ENCODE measurements around the gene DUSP6.

The DUSP6 gene

DNA sequence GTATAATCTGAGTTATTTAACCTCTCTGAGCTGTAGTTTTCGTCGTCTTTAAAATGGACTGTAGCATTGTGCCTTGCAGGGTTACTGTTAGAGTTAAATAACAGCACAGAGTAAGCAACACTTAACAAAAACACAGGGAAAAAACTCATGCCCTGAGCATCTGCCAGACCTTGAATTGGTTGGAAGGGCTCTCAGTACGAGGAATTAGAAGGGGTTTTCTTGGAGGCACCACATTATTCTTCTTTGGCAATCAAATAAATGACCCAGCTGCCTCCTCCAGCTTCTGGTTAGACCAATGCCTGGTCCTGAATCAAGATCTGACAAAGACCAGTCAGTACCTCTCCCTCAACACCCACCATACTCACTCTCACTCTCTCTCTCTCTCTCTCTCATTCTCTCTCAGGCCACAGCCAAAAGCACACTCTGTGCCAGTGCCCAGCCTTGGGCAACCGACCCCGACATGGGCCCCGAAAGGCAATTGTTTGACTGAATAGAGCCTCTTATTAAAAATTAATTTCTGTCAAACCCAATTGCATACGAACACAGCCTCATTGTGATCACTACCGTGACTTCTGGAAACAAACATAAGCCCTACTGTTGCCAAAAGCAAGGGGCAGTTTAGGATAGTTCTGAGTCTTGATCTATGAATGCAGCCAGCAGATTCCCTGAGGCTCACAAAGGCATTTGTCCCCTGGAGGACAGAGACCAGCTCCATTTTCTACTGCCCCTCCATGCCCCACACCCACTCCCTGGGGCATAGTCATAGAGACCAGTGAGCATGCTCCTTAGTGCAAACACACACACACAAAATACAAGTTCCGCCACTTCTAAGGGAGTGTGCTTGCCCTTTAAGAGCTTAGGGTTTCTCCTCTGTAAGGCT is 23.9 kb downstream of the DUSP6 start:
- no peak for DNase-seq (ENCODE audit: low read depth in 2 of 2)

DNA sequence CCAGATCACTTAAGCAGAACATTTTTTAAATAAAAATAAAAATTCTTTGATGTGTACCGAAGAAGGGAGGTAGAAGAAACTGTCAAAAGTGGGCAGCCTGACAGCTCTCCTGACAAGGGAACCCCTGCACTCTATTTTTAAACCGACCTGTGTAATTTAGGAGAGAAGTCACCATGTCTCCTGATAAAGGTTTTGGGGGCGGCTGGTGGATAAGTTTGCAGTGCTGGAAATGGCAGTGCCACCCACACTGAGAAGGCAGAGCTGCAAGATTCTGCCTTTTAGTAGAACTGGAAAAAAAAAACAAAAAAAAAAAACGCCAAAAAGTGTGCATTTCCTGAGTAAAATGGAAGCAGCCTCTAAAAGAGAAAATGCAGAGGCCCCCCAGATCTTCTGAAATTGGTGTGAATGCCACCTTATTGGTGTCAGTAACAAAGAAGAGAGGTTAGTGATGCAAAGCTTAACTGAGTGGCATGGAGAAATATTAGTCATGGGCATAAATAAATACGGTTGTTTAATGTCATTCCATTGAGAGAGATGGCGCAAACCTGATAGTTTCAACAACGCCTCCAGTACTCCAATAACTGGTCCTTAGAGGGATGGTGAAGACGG is 24.7 kb downstream of the DUSP6 start:
- no peak for DNase-seq (ENCODE audit: low read depth in 2 of 2)

- no peak for DNase-seq (ENCODE audit: low read depth in 2 of 2)
Observed at GRCh38 chr12:89326239-89327040, 25.9 kb downstream of the DUSP6 start.

DNA sequence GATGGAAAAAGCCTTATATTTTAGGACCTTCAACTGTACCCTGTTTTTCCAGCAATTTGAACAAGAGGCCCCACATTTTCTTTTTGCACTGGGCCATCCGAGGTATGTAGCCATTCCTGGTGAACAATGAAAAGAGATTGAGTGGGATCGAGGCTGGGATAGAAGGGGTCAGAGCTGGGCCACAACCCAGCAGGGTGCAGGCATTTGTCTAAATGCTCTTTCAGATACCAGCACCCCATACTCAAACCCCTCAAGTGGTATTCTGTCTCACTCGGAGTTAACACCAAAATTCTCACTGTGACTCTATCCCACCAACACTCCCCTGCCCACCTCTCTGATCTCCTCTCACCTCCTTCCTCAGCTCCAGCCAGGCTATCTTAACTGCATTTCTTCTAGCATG is 26.8 kb downstream of the DUSP6 start:
- no peak for DNase-seq (ENCODE audit: low read depth in 2 of 2)

DNA sequence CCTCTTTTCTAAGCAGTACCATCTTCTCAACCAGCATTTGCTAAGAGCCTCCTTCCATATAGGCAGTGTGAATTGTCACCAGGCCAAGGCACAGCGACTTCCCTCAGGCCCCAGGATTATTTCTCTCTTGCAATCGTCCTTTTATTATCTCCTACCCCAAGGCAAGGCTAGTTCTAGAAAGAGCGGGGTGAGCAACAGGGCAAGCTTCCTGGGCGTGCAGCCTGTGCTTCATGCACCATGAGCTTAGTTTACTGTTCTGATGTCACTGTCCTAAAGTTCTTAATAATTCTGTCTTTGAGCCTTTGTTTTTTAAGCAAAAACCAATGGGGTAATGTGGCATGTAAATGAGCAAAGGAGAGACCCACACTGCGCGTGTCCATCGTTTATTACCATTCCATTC is 27.9 kb downstream of the DUSP6 start:
- no peak for DNase-seq (ENCODE audit: low read depth in 2 of 2)

GRCh38 chr12:89323568-89324218 is 28.6 kb downstream of the DUSP6 start:
- DNase-seq (ENCODE audit: low read depth in 2 of 2) = no peak

DNA sequence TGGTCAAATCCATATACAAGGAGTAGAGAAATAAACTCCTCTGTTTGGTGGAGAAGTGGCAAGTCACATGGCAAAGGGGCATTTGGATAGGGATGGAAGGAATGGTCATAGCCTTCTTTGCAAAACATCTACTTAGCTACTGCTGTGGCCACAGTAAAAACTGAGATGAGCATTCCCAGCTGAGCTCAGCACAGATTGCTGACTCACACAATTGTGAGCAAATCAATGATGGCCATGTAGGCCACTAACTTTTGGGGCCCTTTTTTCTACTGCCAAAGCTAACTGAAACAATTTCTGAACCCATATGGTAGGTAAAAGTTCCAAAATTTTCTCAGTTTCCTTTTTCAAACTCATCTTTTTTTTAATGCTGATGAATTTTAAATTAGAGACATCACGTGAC is 31.6 kb downstream of the DUSP6 start:
- DNase-seq (ENCODE audit: low read depth in 2 of 2) = no peak

DNA sequence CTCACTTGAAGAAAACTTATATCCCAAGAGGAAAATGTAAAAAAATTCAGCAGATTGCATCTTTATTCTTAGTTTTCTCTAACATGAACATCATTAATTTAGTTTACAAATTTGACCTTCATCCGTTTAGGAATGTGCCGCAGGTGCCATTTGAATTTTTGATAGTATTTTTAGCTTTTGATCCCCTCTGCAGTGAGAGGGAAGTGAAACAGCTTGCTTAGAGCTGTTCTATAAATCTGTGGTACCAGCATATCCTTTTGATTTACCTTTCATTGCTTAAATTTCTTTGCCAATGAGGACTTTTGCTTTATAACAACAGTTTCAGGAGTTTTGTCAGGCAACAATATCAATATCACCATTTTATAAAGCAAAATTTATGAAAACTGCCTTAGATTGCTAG is 32.7 kb downstream of the DUSP6 start:
- DNase-seq (ENCODE audit: low read depth in 2 of 2) = no peak

- no peak for DNase-seq (ENCODE audit: low read depth in 2 of 2)
Observed at GRCh38 chr12:89319122-89319521, 33.2 kb downstream of the DUSP6 start.

- no peak for DNase-seq (ENCODE audit: low read depth in 2 of 2)
Observed at GRCh38 chr12:89316705-89317139, 35.6 kb downstream of the DUSP6 start.

- DNase-seq (ENCODE audit: low read depth in 2 of 2) = no peak
Observed at GRCh38 chr12:89314060-89314761, 38.1 kb downstream of the DUSP6 start.

GRCh38 chr12:89311703-89312293 is 40.5 kb downstream of the DUSP6 start:
- no peak for DNase-seq (ENCODE audit: low read depth in 2 of 2)

DNA sequence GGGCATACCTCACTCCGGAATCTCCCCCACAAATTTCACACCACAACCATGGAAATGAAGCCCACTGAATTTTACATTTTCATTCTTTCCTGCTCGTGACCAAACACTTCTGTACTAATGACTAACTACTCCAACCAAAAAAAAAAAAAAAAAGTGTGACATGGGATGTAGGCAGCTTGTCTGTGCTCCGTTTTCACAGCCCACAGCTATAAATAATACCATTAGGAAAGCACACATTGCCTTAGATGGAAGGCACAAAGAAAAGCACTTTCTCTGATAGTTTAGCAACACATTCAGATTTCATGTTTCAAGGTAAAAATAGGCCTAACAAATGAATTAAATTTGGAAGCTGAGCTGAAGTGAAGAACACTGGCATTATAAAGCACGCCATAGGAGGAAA is 42.5 kb downstream of the DUSP6 start:
- DNase-seq (ENCODE audit: low read depth in 2 of 2) = no peak

GRCh38 chr12:89309440-89309802 is 42.9 kb downstream of the DUSP6 start:
- no peak for DNase-seq (ENCODE audit: low read depth in 2 of 2)

GRCh38 chr12:89307474-89308253 is 44.6 kb downstream of the DUSP6 start:
- DNase-seq (ENCODE audit: low read depth in 2 of 2) = peak in 1 of 2 donors; percentile 1

- DNase-seq (ENCODE audit: low read depth in 2 of 2) = no peak
Observed at GRCh38 chr12:89306827-89307473, 45.4 kb downstream of the DUSP6 start.

- DNase-seq (ENCODE audit: low read depth in 2 of 2) = no peak
Observed at GRCh38 chr12:89305373-89305772, 46.9 kb downstream of the DUSP6 start.

- DNase-seq (ENCODE audit: low read depth in 2 of 2) = no peak
Observed at GRCh38 chr12:89299931-89300330, 52.4 kb downstream of the DUSP6 start.

- no peak for DNase-seq (ENCODE audit: low read depth in 2 of 2)
Observed at GRCh38 chr12:89299417-89299816, 52.9 kb downstream of the DUSP6 start.

All from stimulated activated CD4-positive, alpha-beta T cell treated with anti-CD3 and anti-CD28 coated beads, Interleukin-15, amount 100 ng/mL, for 48 hours (primary cell).